Adrenal gland (tissue), 5 donors: ENCODE measurements around the gene MAN1A2.

Experiments used
- POLR2A ChIP-seq, 2 donors: fragments of 450-650 bp; IDR thresholded peaks; one replicate each; pipeline ENCODE4 v1.6.1; 2017; ENCODE audit warnings: antibody characterized with exemption in 2 of 2, mild to moderate bottlenecking in 2 of 2, moderate library complexity in 1 of 2
- TF ChIP-seq, protein P1 (sequence below), 6 experiments: fragments of 450-650 bp in 4 of 6; fragments of 200-600 bp in 2 of 6; sonication (generic) in 1 of 6; IDR thresholded peaks; 1 replicate in 5 of 6; 2 replicates in 1 of 6; pipeline versions ENCODE4 v1.5.1 to v1.8.0; 2016 to 2021; ENCODE audit warnings: antibody characterized with exemption in 6 of 6, mild to moderate bottlenecking in 2 of 6, moderate library complexity in 1 of 6
- donor health status: DM: no; HTN: no; CAD: no.

GRCh38 chr1:117365350-117366176, 1.7 kb upstream of the MAN1A2 start:
- TF ChIP-seq, protein P1, sequence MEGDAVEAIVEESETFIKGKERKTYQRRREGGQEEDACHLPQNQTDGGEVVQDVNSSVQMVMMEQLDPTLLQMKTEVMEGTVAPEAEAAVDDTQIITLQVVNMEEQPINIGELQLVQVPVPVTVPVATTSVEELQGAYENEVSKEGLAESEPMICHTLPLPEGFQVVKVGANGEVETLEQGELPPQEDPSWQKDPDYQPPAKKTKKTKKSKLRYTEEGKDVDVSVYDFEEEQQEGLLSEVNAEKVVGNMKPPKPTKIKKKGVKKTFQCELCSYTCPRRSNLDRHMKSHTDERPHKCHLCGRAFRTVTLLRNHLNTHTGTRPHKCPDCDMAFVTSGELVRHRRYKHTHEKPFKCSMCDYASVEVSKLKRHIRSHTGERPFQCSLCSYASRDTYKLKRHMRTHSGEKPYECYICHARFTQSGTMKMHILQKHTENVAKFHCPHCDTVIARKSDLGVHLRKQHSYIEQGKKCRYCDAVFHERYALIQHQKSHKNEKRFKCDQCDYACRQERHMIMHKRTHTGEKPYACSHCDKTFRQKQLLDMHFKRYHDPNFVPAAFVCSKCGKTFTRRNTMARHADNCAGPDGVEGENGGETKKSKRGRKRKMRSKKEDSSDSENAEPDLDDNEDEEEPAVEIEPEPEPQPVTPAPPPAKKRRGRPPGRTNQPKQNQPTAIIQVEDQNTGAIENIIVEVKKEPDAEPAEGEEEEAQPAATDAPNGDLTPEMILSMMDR (IDR thresholded peaks at IDR 0.05), result no peak
- no peak for TF ChIP-seq POLR2A (IDR thresholded peaks at IDR 0.05)
